GM21390 (cell line): Measurements from ENCODE around the gene TNPO2.

Experiments used
- ATAC-seq: cut with Tn5 transposase; IDR thresholded peaks from one replicate; pipeline ENCODE4 v1.9.1; 2021; ENCODE audit not compliant: unreplicated experiment

Gene TNPO2

GRCh38 chr19:12652219-12652618 lies 71.5 kb downstream of the TNPO2 start:
- no peak for ATAC-seq

GRCh38 chr19:12649941-12650340 lies 73.8 kb downstream of the TNPO2 start:
- no peak for ATAC-seq
